ENCODE results near the gene EXOC4. TPM values are rescaled to one million over a fixed set of nuclear protein-coding genes. Genes with fewer than 3 reads are reported as not detected.

The EXOC4 gene
- total RNA-seq, 4 donors from 2014 or later: 82.4 to 204 (median 128) TPM

- Histone ChIP-seq H3K4me1 (no peaks in the 10 kb centered on the region), H3K9me3 (no peaks in the 10 kb centered on the region), H3K27me3 (no peaks in the 10 kb centered on the region), H3K36me3 (no peaks in the 10 kb centered on the region), H3K27ac (no peak overlapping the region), H3K4me3 (no peak overlapping the region)
- WGBS, 2 donors (ENCODE audit: low coverage in 1 of 2): 100% methylated on average over 2 of the region's 2 CpGs; no CpG with 5 or more reads in 1 of the 2 donors
- no peak for DNase-seq
- intact Hi-C loops (cut with DNase I; ENCODE audit: low total_unique reads) (no loop called here), in situ Hi-C loops (cut with MboI; ENCODE audit: low pct_ligation_motif_present in 1 of 4, low pct_unique_long_range_greater_than_20kb in 1 of 4, low sequenced_read_pairs in 3 of 4) (no loop called here)
- TF ChIP-seq EP300 (IDR thresholded peaks at IDR 0.05; ENCODE audit: low read depth) (no peak), POLR2A (IDR thresholded peaks at IDR 0.05) (no peak), POLR2AphosphoS5 (IDR thresholded peaks at IDR 0.05) (no peak), CTCF (IDR thresholded peaks at IDR 0.05) (no peak)
These were observed 361.4 kb downstream of the EXOC4 start for GRCh38 chr7:133614251-133614650.

GRCh38 chr7:133618970-133619369 is 366.1 kb downstream of the EXOC4 start:
- Histone ChIP-seq H3K4me1 (no peaks in the 10 kb centered on the region), H3K36me3 (no peaks in the 10 kb centered on the region), H3K9me3 (no peaks in the 10 kb centered on the region), H3K27me3 (no peaks in the 10 kb centered on the region), H3K4me3 (no peak overlapping the region), H3K27ac (no peak overlapping the region)
- intact Hi-C loops (cut with DNase I; ENCODE audit: low total_unique reads) (no loop called here), in situ Hi-C loops (cut with MboI; ENCODE audit: low pct_ligation_motif_present in 1 of 4, low pct_unique_long_range_greater_than_20kb in 1 of 4, low sequenced_read_pairs in 3 of 4) (no loop called here)
- DNase-seq: no peak
- TF ChIP-seq EP300 (IDR thresholded peaks at IDR 0.05; ENCODE audit: low read depth) (no peak), POLR2AphosphoS5 (IDR thresholded peaks at IDR 0.05) (no peak), CTCF (IDR thresholded peaks at IDR 0.05) (no peak), POLR2A (IDR thresholded peaks at IDR 0.05) (no peak)
- WGBS, 2 donors (ENCODE audit: low coverage in 1 of 2): 91 to 92% methylated on average over 4 of the region's 4 CpGs

GRCh38 chr7:133619491-133619890 is 366.6 kb downstream of the EXOC4 start:
- DNase-seq: no peak
- Histone ChIP-seq H3K9me3 (no peaks in the 10 kb centered on the region), H3K4me3 (no peak overlapping the region), H3K27me3 (no peaks in the 10 kb centered on the region), H3K4me1 (no peaks in the 10 kb centered on the region), H3K27ac (no peak overlapping the region), H3K36me3 (no peaks in the 10 kb centered on the region)
- TF ChIP-seq POLR2A (IDR thresholded peaks at IDR 0.05) (no peak), EP300 (IDR thresholded peaks at IDR 0.05; ENCODE audit: low read depth) (no peak), POLR2AphosphoS5 (IDR thresholded peaks at IDR 0.05) (no peak), CTCF (IDR thresholded peaks at IDR 0.05) (no peak)
- 72 to 93% methylated on average over 2 of the region's 2 CpGs for WGBS, 2 donors (ENCODE audit: low coverage in 1 of 2)
- in situ Hi-C loops (cut with MboI; ENCODE audit: low pct_ligation_motif_present in 1 of 4, low pct_unique_long_range_greater_than_20kb in 1 of 4, low sequenced_read_pairs in 3 of 4) (no loop called here), intact Hi-C loops (cut with DNase I; ENCODE audit: low total_unique reads) (no loop called here)

- Histone ChIP-seq H3K36me3 (no peaks in the 10 kb centered on the region), H3K27me3 (no peaks in the 10 kb centered on the region), H3K27ac (no peak overlapping the region), H3K4me3 (no peak overlapping the region), H3K9me3 (no peaks in the 10 kb centered on the region), H3K4me1 (no peaks in the 10 kb centered on the region)
- DNase-seq: no peak
- in situ Hi-C loops (cut with MboI; ENCODE audit: low pct_ligation_motif_present in 1 of 4, low pct_unique_long_range_greater_than_20kb in 1 of 4, low sequenced_read_pairs in 3 of 4) (no loop called here), intact Hi-C loops (cut with DNase I; ENCODE audit: low total_unique reads) (no loop called here)
- 88 to 91% methylated on average over 1 of the region's 1 CpG for WGBS, 2 donors (ENCODE audit: low coverage in 1 of 2)
- TF ChIP-seq CTCF (IDR thresholded peaks at IDR 0.05) (no peak), POLR2A (IDR thresholded peaks at IDR 0.05) (no peak), POLR2AphosphoS5 (IDR thresholded peaks at IDR 0.05) (no peak), EP300 (IDR thresholded peaks at IDR 0.05; ENCODE audit: low read depth) (no peak)
These were observed 370.8 kb downstream of the EXOC4 start for GRCh38 chr7:133623721-133624120.

Data from transverse colon (tissue), 4 donors.